GM12878 (cell line): ENCODE measurements around the gene OLFML2B. TPM values are rescaled to one million over a fixed set of nuclear protein-coding genes. Genes with fewer than 3 reads are reported as not detected.

Source experiments
- ATAC-seq: fragments of 200-7000 bp; cut with Tn5 transposase; 3 replicates; pipeline ENCODE4 v1.9.1; 2020; ENCODE audit warnings: mild to moderate bottlenecking, moderate library complexity
- BruUV-seq: library from RNA; stranded (reverse); fragments of 400-500 nt; replicated peaks from 2 replicates; lab custom pipeline; 2021; lab: Mats Ljungman, UMichigan
- CTCF ChIA-PET: fragments of 300-600 bp; sonication (Branson Sonifier 250); formaldehyde crosslinking; extraction: SDS; loops from one replicate; lab custom pipeline; 2021; ENCODE audit warnings: inconsistent platforms; lab: Yijun Ruan, JAX
- POLR2A ChIA-PET: fragments of 350-600 bp; formaldehyde crosslinking; extraction: SDS; loops from one replicate; lab custom pipeline; 2021; ENCODE audit warnings: inconsistent platforms; lab: Charles Lee
- RAD21 ChIA-PET: fragments of 300-600 bp; sonication (Branson Sonifier 250); formaldehyde crosslinking; loops from one replicate; lab custom pipeline; 2023; ENCODE audit warnings: antibody characterized with exemption; ENCODE audit not compliant: unreplicated experiment; lab: Charles Lee
- SMC1A ChIA-PET: fragments of 300-600 bp; sonication (Branson Sonifier 250); formaldehyde crosslinking; loops from one replicate; lab custom pipeline; 2023; ENCODE audit not compliant: unreplicated experiment, uncharacterized antibody; lab: Charles Lee
- DNase-seq: peaks from one replicate; pipeline ENCODE4 v3.0.0-alpha.2; 2011; ENCODE audit warnings: low read depth, low spot score
- FAIRE-seq: peaks from 3 replicates; lab custom pipeline; 2011; peaks lifted over from hg19 to GRCh38; lab: Jason Lieb, UNC
- H2AFZ ChIP-seq: 2 replicates; pipeline ENCODE4 v1.6.0; 2011; ENCODE audit warnings: low read depth, low read length, control low read depth; ENCODE audit not compliant: control insufficient read depth
- H3K27ac ChIP-seq: 2 replicates; pipeline ENCODE4 v1.5.1; 2011; ENCODE audit warnings: control low read depth; ENCODE audit not compliant: control insufficient read depth, insufficient read depth
- H3K27me3 ChIP-seq, 2 experiments: replicated peaks in 1 of 2; 2 replicates each; pipeline versions ENCODE4 v1.6.0 to v1.6.1; 2011; ENCODE audit warnings: low read length in 1 of 2; ENCODE audit not compliant: control insufficient read depth in 2 of 2, insufficient read depth in 2 of 2
- H3K36me3 ChIP-seq, 2 experiments: 2 replicates each; pipeline ENCODE4 v1.5.1; 2011; ENCODE audit warnings: low read length in 1 of 2; ENCODE audit not compliant: control insufficient read depth in 2 of 2, insufficient read depth in 2 of 2
- H3K4me1 ChIP-seq: 2 replicates; pipeline ENCODE4 v1.6.1; 2011; ENCODE audit warnings: mild to moderate bottlenecking, low read length, moderate library complexity, mixed read lengths; ENCODE audit not compliant: control insufficient read depth, insufficient read depth
- H3K4me2 ChIP-seq: 2 replicates; pipeline ENCODE4 v1.6.0; 2011; ENCODE audit warnings: control low read depth; ENCODE audit not compliant: control insufficient read depth, insufficient read depth
- H3K4me3 ChIP-seq: fragments of 200-600 bp; sonication (generic); 2 replicates; pipeline ENCODE4 v1.5.1; 2016
- H3K79me2 ChIP-seq: 2 replicates; pipeline ENCODE4 v1.6.0; 2011; ENCODE audit warnings: low read length; ENCODE audit not compliant: control insufficient read depth, insufficient read depth
- H3K9ac ChIP-seq: 2 replicates; pipeline ENCODE4 v1.8.0; 2011; ENCODE audit warnings: low read length, control low read depth, mixed read lengths; ENCODE audit not compliant: control insufficient read depth, insufficient read depth
- H3K9me3 ChIP-seq: replicated peaks from 3 replicates; pipeline ENCODE4 v1.5.1; 2011; ENCODE audit warnings: mild to moderate bottlenecking, low read length; ENCODE audit not compliant: control insufficient read depth, insufficient read depth
- H4K20me1 ChIP-seq: 2 replicates; pipeline ENCODE4 v1.6.0; 2011; ENCODE audit not compliant: control insufficient read depth, insufficient read depth
- ASH2L ChIP-seq: fragments of 300-600, 200-600 bp; sonication (generic); IDR thresholded peaks from 2 replicates; pipeline ENCODE4 v1.6.1; 2017; ENCODE audit warnings: low read depth, mild to moderate bottlenecking, borderline replicate concordance
- CREM ChIP-seq: IDR thresholded peaks from 2 replicates; pipeline ENCODE4 v1.6.1; 2014; ENCODE audit warnings: antibody characterized with exemption, low read depth
- MXI1 ChIP-seq: fragments of 150-350 bp; IDR thresholded peaks from 2 replicates; pipeline ENCODE4 v1.6.1; 2011; ENCODE audit warnings: low read depth, mild to moderate bottlenecking, inconsistent platforms, low read length, improper control_type of control experiment
- RCOR1 ChIP-seq: conservative IDR thresholded peaks from 2 replicates; pipeline ENCODE4 v1.6.1; 2012; ENCODE audit warnings: low read depth, low read length, improper control_type of control experiment
- SIN3A ChIP-seq: IDR thresholded peaks from 2 replicates; pipeline ENCODE4 v1.6.1; 2012; ENCODE audit warnings: low read depth, low read length, improper control_type of control experiment
- ZSCAN29 ChIP-seq: fragments of 450-650 bp; IDR thresholded peaks from 2 replicates; pipeline ENCODE4 v1.6.1; 2017; ENCODE audit warnings: mild to moderate bottlenecking, moderate library complexity
- WGBS: methylation state at CpG from one replicate; pipeline ENCODE4 v1.1.6; 2016; ENCODE audit warnings: low lambda C conversion rate; ENCODE audit not compliant: insufficient replicate concordance, insufficient coverage; ENCODE audit errors: missing lambda C conversion rate; 5-methylcytosine and 5-hydroxymethylcytosine counted together
- in situ Hi-C: fragments of 300-500 bp; cut with MboI; formaldehyde crosslinking; loops from 9 replicates; pipeline ENCODE4 v1.14.3; 2018; ENCODE audit warnings: mixed read lengths
- intact Hi-C: fragments of 100-400 bp; cut with micrococcal nuclease; formaldehyde crosslinking; loops from one replicate; pipeline ENCODE4 v1.14.2; 2022; ENCODE audit not compliant: unreplicated experiment
- polyA plus RNA-seq, 11 experiments: library from polyadenylated mRNA; depleted of rRNA in 4 of 11; unstranded in 6 of 11; stranded (reverse) in 5 of 11; fragments of >200 nt; fragmentation: Nextera tagmentation in 4 of 11; fragmentation: Illumina TruSeq in 1 of 11; extraction: Ambion mirVana in 4 of 11; extraction: Trizol in 1 of 11; gene quantifications; 1 replicate in 1 of 11; 2 replicates in 10 of 11; pipeline versions ENCODE4 v1.2.1 to v1.2.3, GENCODE V29; 2011 to 2016; ENCODE audit warnings: inconsistent platforms in 2 of 11, missing spikeins in 2 of 11, low read depth in 1 of 11
- total RNA-seq, 4 experiments: library from RNA; depleted of rRNA in 3 of 4; stranded (reverse); fragments of >200 nt in 3 of 4; fragmentation: Illumina TruSeq in 1 of 4; extraction: Trizol in 1 of 4; gene quantifications; 2 replicates each; pipeline versions ENCODE4 v1.2.1 to v1.2.3, GENCODE V29; 2013 to 2021
- TF ChIP-seq, protein P1 (sequence below): fragments of 450-650 bp; IDR thresholded peaks from 2 replicates; pipeline ENCODE4 v1.6.1; 2017; ENCODE audit warnings: mild to moderate bottlenecking, moderate library complexity

Gene OLFML2B
- total and polyA plus RNA-seq, 10 of the 15 experiments (the other 5 are each of a cell fraction or from before 2014, with no cell fraction given) = not detected

DNA sequence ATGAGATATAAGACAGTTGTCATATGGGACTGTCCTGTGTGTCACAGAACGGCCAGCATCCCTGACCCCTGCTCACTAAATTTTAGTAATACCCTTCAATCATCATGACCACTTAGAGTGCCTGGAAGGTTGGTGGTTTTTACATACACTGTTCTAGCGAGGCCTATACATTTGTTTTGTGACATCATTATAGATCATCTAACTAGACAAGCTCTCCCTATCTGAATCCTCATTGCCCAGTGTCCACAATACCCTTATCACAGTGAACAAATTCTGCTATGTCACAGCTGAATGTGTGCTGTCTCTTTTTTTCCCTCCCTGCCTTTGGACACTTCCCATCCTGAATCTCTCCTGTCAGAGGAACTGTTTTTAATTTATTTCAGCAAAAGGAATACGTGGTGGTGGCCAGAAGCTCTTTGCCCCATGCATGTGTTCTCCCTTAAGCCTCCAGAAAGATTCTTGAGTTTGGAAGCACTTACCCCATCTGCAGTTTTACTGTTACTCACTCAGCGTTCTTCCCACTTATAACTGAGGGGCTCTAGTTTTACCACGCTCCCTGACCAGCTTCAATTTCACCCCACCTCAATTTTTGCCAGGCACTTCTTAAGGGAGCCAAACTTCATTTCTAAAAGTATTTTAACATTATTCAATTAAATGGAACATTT, 70.3 kb downstream of the OLFML2B start:
- ChIA-PET POLR2A (interaction anchor here (0.5 to 1.5 kb wide), 2 partner anchors 8 to 113 kb away, joined by 4 to 7 read pairs; no protein-coding TSS in a partner anchor), CTCF (interaction anchor here (1.0 to 1.3 kb wide), 4 partner anchors 14 to 161 kb away, joined by 3 to 4 read pairs (median 3); no protein-coding TSS in a partner anchor)

More for the DNA sequence above, 70.3 kb downstream of the OLFML2B start:
- H3K4me2 ChIP-seq = no peak overlapping the region
- no peak overlapping the region for H3K4me3 ChIP-seq
- TF ChIP-seq RCOR1 (no peak), ASH2L (no peak), MXI1 (no peak), ZSCAN29 (no peak), CREM (no peak), SIN3A (no peak)
- TF ChIP-seq, protein P1, sequence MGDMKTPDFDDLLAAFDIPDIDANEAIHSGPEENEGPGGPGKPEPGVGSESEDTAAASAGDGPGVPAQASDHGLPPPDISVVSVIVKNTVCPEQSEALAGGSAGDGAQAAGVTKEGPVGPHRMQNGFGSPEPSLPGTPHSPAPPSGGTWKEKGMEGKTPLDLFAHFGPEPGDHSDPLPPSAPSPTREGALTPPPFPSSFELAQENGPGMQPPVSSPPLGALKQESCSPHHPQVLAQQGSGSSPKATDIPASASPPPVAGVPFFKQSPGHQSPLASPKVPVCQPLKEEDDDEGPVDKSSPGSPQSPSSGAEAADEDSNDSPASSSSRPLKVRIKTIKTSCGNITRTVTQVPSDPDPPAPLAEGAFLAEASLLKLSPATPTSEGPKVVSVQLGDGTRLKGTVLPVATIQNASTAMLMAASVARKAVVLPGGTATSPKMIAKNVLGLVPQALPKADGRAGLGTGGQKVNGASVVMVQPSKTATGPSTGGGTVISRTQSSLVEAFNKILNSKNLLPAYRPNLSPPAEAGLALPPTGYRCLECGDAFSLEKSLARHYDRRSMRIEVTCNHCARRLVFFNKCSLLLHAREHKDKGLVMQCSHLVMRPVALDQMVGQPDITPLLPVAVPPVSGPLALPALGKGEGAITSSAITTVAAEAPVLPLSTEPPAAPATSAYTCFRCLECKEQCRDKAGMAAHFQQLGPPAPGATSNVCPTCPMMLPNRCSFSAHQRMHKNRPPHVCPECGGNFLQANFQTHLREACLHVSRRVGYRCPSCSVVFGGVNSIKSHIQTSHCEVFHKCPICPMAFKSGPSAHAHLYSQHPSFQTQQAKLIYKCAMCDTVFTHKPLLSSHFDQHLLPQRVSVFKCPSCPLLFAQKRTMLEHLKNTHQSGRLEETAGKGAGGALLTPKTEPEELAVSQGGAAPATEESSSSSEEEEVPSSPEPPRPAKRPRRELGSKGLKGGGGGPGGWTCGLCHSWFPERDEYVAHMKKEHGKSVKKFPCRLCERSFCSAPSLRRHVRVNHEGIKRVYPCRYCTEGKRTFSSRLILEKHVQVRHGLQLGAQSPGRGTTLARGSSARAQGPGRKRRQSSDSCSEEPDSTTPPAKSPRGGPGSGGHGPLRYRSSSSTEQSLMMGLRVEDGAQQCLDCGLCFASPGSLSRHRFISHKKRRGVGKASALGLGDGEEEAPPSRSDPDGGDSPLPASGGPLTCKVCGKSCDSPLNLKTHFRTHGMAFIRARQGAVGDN = no peak
- no peaks in the 10 kb centered on the region for H3K9me3 ChIP-seq
- ChIA-PET SMC1A (interaction anchor here (0.8 kb wide), 1 partner anchor 8 kb away, joined by 3 read pairs; no protein-coding TSS in a partner anchor), RAD21 (interaction anchor here (1.7 to 1.8 kb wide), 2 partner anchors 84 to 161 kb away, joined by 4 to 6 read pairs; no protein-coding TSS in a partner anchor)
- intact Hi-C loops = no loop called here
- no peak overlapping the region for H3K27ac ChIP-seq
- no peaks in the 10 kb centered on the region for H3K4me1 ChIP-seq
- DNase-seq = no peak
- no peaks in the 10 kb centered on the region for H4K20me1 ChIP-seq
- in situ Hi-C loops = no loop called here
- over 99% methylated on average over 5 of the region's 5 CpGs for WGBS
- BruUV-seq = no TSS peak
- no peak overlapping the region for H2AFZ ChIP-seq
- no peak for ATAC-seq
- peaks cover under 1 to 2% of the 10 kb centered on the region in 2 experiments; a peak in 3 of 4 replicates for H3K36me3 ChIP-seq
- no peaks in the 10 kb centered on the region for H3K79me2 ChIP-seq
- no peak overlapping the region for H3K9ac ChIP-seq
- no peak for FAIRE-seq
- H3K27me3 ChIP-seq = no peaks in the 10 kb centered on the region
